Gastrocnemius medialis (tissue), 4 donors: ENCODE data around the gene DCP1B.

Source experiments
- CTCF ChIP-seq, 5 experiments: fragments of 450-650 bp in 3 of 5; fragments of 200-600 bp in 2 of 5; sonication (generic) in 2 of 5; IDR thresholded peaks in 4 of 5; conservative IDR thresholded peaks in 1 of 5; 1 replicate in 4 of 5; 2 replicates in 1 of 5; pipeline ENCODE4 v1.5.1; 2016 to 2019; ENCODE audit warnings: antibody characterized with exemption in 5 of 5, mild to moderate bottlenecking in 3 of 5, moderate library complexity in 3 of 5
- POLR2A ChIP-seq, 2 donors: fragments of 450-650 bp; IDR thresholded peaks; one replicate each; pipeline ENCODE4 v1.6.1; 2017; ENCODE audit warnings: antibody characterized with exemption in 2 of 2, mild to moderate bottlenecking in 2 of 2, moderate library complexity in 2 of 2

GRCh38 chr12:2039034-2039433 is 34.8 kb upstream of the DCP1B start:
- TF ChIP-seq POLR2A (IDR thresholded peaks at IDR 0.05) = no peak
- TF ChIP-seq CTCF (IDR thresholded peaks at IDR 0.05 in 4 of 5, conservative IDR thresholded peaks at IDR 0.05 in 1 of 5) = no peak
